HepG2 (cell line): Measurements from ENCODE around the gene FAM20A. TPM values are rescaled to one million over a fixed set of nuclear protein-coding genes. Genes with fewer than 3 reads are reported as not detected.
A peak's percentile ranks its signal among the peaks of the same experiment; 100 is the strongest.

Experiments used
- ATAC-seq: fragments of 200-7000 bp; cut with Tn5 transposase; 3 replicates; pipeline ENCODE4 v1.9.1; 2020; ENCODE audit warnings: mild to moderate bottlenecking, moderate library complexity
- BruUV-seq: library from RNA; stranded (reverse); fragments of 400-500 nt; replicated peaks from 2 replicates; lab custom pipeline; 2021; lab: Mats Ljungman, UMichigan
- CTCF ChIA-PET: fragments of 300-600 bp; formaldehyde crosslinking; extraction: SDS; loops from one replicate; lab custom pipeline; 2021; ENCODE audit warnings: low total read pairs, inconsistent platforms, low intra/inter-chr PET ratio; lab: Yijun Ruan, JAX
- POLR2A ChIA-PET: fragments of 350-600 bp; sonication (Branson Sonifier 250); formaldehyde crosslinking; loops from one replicate; lab custom pipeline; 2020; ENCODE audit warnings: antibody characterized with exemption, inconsistent platforms; lab: Yijun Ruan, JAX
- DNase-seq: peaks from one replicate; pipeline ENCODE4 v3.0.0-alpha.2; 2015; ENCODE audit warnings: low spot score
- FAIRE-seq: peaks from 3 replicates; lab custom pipeline; 2011; peaks lifted over from hg19 to GRCh38; lab: Jason Lieb, UNC
- H2AFZ ChIP-seq: one replicate; pipeline ENCODE4 v1.6.1; 2011; ENCODE audit warnings: low read length, inconsistent platforms
- H3K27ac ChIP-seq: fragments of 300-600 bp; 3 replicates; pipeline ENCODE4 v1.8.0; 2011; ENCODE audit warnings: mixed run types, mild to moderate bottlenecking, mixed read lengths, low read length, inconsistent platforms; ENCODE audit not compliant: insufficient read depth; ENCODE audit errors: extremely low read length
- H3K27me3 ChIP-seq, 2 experiments: fragments of 200-600 bp in 1 of 2; 2 replicates in 1 of 2; 3 replicates in 1 of 2; pipeline versions ENCODE4 v1.6.0 to v1.8.0; 2011; ENCODE audit warnings: low read length in 2 of 2, mild to moderate bottlenecking in 2 of 2, moderate library complexity in 2 of 2, inconsistent platforms in 1 of 2; ENCODE audit not compliant: insufficient read depth in 2 of 2, control insufficient read depth in 1 of 2
- H3K36me3 ChIP-seq, 2 experiments: fragments of 200-600 bp in 1 of 2; replicated peaks in 1 of 2; 2 replicates in 1 of 2; 3 replicates in 1 of 2; pipeline versions ENCODE4 v1.5.1 to v1.8.0; 2011; ENCODE audit warnings: low read length in 2 of 2, inconsistent platforms in 1 of 2; ENCODE audit not compliant: insufficient read depth in 2 of 2, control insufficient read depth in 1 of 2
- H3K4me1 ChIP-seq: 2 replicates; pipeline ENCODE4 v1.5.1; 2012; ENCODE audit warnings: low read length, inconsistent platforms; ENCODE audit not compliant: insufficient read depth
- H3K4me2 ChIP-seq: 2 replicates; pipeline ENCODE4 v1.6.0; 2011; ENCODE audit warnings: low read depth, low read length, inconsistent platforms
- H3K4me3 ChIP-seq, 3 experiments: fragments of 200-600 bp in 1 of 3; sonication (generic), shearing (Covaris generic) in 1 of 3; replicated peaks in 1 of 3; 2 replicates each; pipeline ENCODE4 v1.5.1; 2011 to 2016; ENCODE audit warnings: low read length in 3 of 3, inconsistent platforms in 2 of 3, low read depth in 2 of 3, mild to moderate bottlenecking in 2 of 3, control low read depth in 1 of 3, mixed read lengths in 1 of 3; ENCODE audit not compliant: insufficient read depth in 1 of 3
- H3K79me2 ChIP-seq: one replicate; pipeline ENCODE4 v1.6.1; 2011; ENCODE audit warnings: low read length, inconsistent platforms; ENCODE audit not compliant: insufficient read depth
- H3K9ac ChIP-seq: 2 replicates; pipeline ENCODE4 v1.6.0; 2011; ENCODE audit warnings: mild to moderate bottlenecking, low read depth, low read length, inconsistent platforms; ENCODE audit not compliant: insufficient read depth
- H3K9me3 ChIP-seq: 2 replicates; pipeline ENCODE4 v1.5.1; 2012; ENCODE audit warnings: mild to moderate bottlenecking, low read length
- H4K20me1 ChIP-seq: 2 replicates; pipeline ENCODE4 v1.6.0; 2011; ENCODE audit warnings: inconsistent platforms, mild to moderate bottlenecking, low read length, moderate library complexity; ENCODE audit not compliant: insufficient read depth
- CREB1 ChIP-seq, 2 experiments: fragments of 450-650 bp in 1 of 2; IDR thresholded peaks; 2 replicates each; pipeline ENCODE4 v1.6.1; 2016 to 2017; ENCODE audit warnings: control low read depth in 1 of 2, mild to moderate bottlenecking in 1 of 2, missing compliant biosample characterization in 1 of 2, missing genetic modification characterization in 1 of 2
- ELF3 ChIP-seq: IDR thresholded peaks from 2 replicates; pipeline ENCODE4 v1.6.1; 2016; ENCODE audit warnings: missing genetic modification reagents, missing compliant biosample characterization
- FOSL1 ChIP-seq: sonication (generic); formaldehyde crosslinking; IDR thresholded peaks from 2 replicates; pipeline ENCODE4 v1.9.0; 2021; ENCODE audit warnings: missing genetic modification reagents, borderline replicate concordance
- ISL2 ChIP-seq: sonication (generic); formaldehyde crosslinking; IDR thresholded peaks from 2 replicates; pipeline ENCODE4 v1.5.0; 2020; ENCODE audit warnings: missing genetic modification reagents
- RBM22 ChIP-seq: fragments of 200-400 bp; formaldehyde crosslinking; optimal IDR thresholded peaks from 2 replicates; pipeline ENCODE3; 2017; ENCODE audit warnings: mild to moderate bottlenecking, low read length, moderate library complexity
- TBP ChIP-seq: sonication (generic); formaldehyde crosslinking; IDR thresholded peaks from 2 replicates; pipeline ENCODE4 v1.5.0; 2020; ENCODE audit warnings: missing genetic modification reagents
- ZFP82 ChIP-seq: sonication (generic); formaldehyde crosslinking; IDR thresholded peaks from 2 replicates; pipeline ENCODE4 v1.5.1; 2020; ENCODE audit warnings: mild to moderate bottlenecking, missing genetic modification reagents, borderline replicate concordance
- ZNF543 ChIP-seq: sonication (generic); formaldehyde crosslinking; IDR thresholded peaks from 2 replicates; pipeline ENCODE4 v1.4.0; 2020; ENCODE audit warnings: mild to moderate bottlenecking, missing genetic modification reagents
- WGBS: methylation state at CpG from one replicate; pipeline ENCODE4 v1.1.6; 2017; ENCODE audit warnings: low lambda C conversion rate; 5-methylcytosine and 5-hydroxymethylcytosine counted together
- in situ Hi-C: cut with HindIII; loops from 2 replicates; pipeline ENCODE4 v1.10.0; 2017; ENCODE audit warnings: low pct_unique_long_range_greater_than_20kb; ENCODE audit not compliant: extremely low pct_ligation_motif_present
- intact Hi-C: fragments of 100-400 bp; cut with micrococcal nuclease; formaldehyde crosslinking; loops from one replicate; pipeline ENCODE4 v1.10.0; 2022; ENCODE audit not compliant: unreplicated experiment
- polyA plus RNA-seq, 8 experiments: library from polyadenylated mRNA; depleted of rRNA in 3 of 8; stranded (reverse) in 7 of 8; unstranded in 1 of 8; fragments of >200 nt; fragmentation: Illumina TruSeq in 4 of 8; extraction: Trizol in 4 of 8; gene quantifications; 2 replicates each; pipeline versions ENCODE4 v1.2.1 to v1.2.3, GENCODE V29; 2011 to 2016; ENCODE audit warnings: low read depth in 4 of 8, missing spikeins in 1 of 8, mixed read lengths in 1 of 8; ENCODE audit not compliant: insufficient read depth in 1 of 8
- total RNA-seq, 5 experiments: library from RNA; depleted of rRNA; stranded (reverse); fragments of >200 nt; fragmentation: Illumina TruSeq; extraction: Trizol; gene quantifications; 2 replicates each; pipeline ENCODE4 v1.2.3, GENCODE V29; 2016; ENCODE audit warnings: low read depth in 1 of 5
- TF ChIP-seq, protein P1 (sequence below): sonication (generic); formaldehyde crosslinking; IDR thresholded peaks from 2 replicates; pipeline ENCODE4 v1.4.0; 2020; ENCODE audit warnings: missing genetic modification reagents, borderline replicate concordance
- TF ChIP-seq, protein P2 (sequence below): sonication (generic); formaldehyde crosslinking; IDR thresholded peaks from 2 replicates; pipeline ENCODE4 v1.8.1; 2023; ENCODE audit warnings: missing genetic modification reagents, inconsistent platforms, borderline replicate concordance

Gene FAM20A
- total and polyA plus RNA-seq, 2 of the 13 experiments (the other 11 are each of a cell fraction or from before 2014, with no cell fraction given) = 9.3 to 20.7 TPM

DNA sequence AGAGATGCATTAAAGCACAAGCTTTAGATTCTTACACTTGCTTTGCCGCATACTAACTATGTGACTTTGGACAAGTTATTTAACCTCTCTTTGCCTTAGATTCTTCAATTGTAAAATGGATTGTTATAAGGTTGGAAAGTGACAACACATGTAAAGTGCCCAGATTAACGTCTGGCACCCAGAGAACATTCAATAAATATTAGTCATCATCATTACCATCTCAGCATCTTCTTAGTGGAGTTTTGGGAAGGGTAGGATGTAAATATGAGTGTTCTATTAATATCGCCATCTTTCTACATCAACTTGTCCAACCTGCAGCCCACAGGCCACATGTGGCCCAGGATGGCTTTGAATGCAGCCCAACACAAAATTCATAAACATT lies 27.4 kb upstream of the FAM20A start (continued):
- TF ChIP-seq, protein P1, sequence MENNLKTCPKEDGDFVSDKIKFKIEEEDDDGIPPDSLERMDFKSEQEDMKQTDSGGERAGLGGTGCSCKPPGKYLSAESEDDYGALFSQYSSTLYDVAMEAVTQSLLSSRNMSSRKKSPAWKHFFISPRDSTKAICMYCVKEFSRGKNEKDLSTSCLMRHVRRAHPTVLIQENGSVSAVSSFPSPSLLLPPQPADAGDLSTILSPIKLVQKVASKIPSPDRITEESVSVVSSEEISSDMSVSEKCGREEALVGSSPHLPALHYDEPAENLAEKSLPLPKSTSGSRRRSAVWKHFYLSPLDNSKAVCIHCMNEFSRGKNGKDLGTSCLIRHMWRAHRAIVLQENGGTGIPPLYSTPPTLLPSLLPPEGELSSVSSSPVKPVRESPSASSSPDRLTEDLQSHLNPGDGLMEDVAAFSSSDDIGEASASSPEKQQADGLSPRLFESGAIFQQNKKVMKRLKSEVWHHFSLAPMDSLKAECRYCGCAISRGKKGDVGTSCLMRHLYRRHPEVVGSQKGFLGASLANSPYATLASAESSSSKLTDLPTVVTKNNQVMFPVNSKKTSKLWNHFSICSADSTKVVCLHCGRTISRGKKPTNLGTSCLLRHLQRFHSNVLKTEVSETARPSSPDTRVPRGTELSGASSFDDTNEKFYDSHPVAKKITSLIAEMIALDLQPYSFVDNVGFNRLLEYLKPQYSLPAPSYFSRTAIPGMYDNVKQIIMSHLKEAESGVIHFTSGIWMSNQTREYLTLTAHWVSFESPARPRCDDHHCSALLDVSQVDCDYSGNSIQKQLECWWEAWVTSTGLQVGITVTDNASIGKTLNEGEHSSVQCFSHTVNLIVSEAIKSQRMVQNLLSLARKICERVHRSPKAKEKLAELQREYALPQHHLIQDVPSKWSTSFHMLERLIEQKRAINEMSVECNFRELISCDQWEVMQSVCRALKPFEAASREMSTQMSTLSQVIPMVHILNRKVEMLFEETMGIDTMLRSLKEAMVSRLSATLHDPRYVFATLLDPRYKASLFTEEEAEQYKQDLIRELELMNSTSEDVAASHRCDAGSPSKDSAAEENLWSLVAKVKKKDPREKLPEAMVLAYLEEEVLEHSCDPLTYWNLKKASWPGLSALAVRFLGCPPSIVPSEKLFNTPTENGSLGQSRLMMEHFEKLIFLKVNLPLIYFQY (CRISPR knock-in tag) = no peak
- TF ChIP-seq CREB1 (IDR thresholded peaks at IDR 0.05) (no peak), CREB1 (CRISPR knock-in tag; IDR thresholded peaks at IDR 0.05) (no peak), FOSL1 (CRISPR knock-in tag) (no peak), TBP (CRISPR knock-in tag) (no peak), RBM22 (no peak)

DNA sequence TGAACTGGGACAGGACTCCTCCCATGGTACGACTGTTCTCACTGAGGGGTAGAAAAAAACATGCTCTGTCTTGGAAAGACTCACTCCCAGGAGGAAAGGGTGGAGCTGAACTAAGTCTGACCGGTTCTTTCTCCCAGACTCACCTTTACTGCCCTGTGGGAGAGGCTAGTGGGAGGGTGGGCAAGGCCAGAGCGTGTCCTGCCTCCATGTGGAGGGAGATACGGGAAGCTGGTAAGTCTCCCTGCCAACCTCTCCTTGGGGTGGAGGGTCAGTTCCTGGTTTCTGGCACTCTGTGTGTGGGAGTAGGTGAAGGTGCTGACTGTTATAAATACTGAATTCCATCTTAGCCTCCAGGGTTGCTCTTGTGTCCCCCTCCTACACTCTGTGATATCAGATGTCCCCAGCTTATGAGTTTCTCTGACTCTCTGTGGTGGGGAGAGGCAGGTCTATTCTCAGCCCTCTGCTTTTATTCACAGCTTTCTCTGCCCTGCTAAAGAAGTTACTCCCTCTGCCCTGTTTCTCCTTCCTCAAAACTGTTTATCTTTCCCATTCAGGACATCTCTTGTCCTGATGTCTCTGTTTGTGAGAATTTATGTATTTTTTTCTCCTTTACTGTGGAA lies 26.9 kb upstream of the FAM20A start:
- 21% methylated on average over 4 of the region's 4 CpGs for WGBS

More for the DNA sequence above, 26.9 kb upstream of the FAM20A start:
- TF ChIP-seq, protein P2, sequence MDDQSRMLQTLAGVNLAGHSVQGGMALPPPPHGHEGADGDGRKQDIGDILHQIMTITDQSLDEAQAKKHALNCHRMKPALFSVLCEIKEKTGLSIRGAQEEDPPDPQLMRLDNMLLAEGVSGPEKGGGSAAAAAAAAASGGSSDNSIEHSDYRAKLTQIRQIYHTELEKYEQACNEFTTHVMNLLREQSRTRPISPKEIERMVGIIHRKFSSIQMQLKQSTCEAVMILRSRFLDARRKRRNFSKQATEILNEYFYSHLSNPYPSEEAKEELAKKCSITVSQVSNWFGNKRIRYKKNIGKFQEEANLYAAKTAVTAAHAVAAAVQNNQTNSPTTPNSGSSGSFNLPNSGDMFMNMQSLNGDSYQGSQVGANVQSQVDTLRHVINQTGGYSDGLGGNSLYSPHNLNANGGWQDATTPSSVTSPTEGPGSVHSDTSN (CRISPR knock-in tag) = no peak
- no peak for TF ChIP-seq ISL2
- no peak for TF ChIP-seq ELF3 (CRISPR knock-in tag)
- TF ChIP-seq ZNF543 = no peak
- no peak for TF ChIP-seq ZFP82
- TF ChIP-seq, all 625 proteins: peak for 0
- no peaks in the 10 kb centered on the region for H3K36me3 ChIP-seq
- no peaks in the 10 kb centered on the region for H3K4me1 ChIP-seq
- no peak overlapping the region for H3K9ac ChIP-seq
- ATAC-seq (peak; percentile 54), DNase-seq (no peak), FAIRE-seq (no peak)
- no peaks in the 10 kb centered on the region for H3K79me2 ChIP-seq
- H3K4me2 ChIP-seq = no peak overlapping the region
- in situ Hi-C loops = no loop called here
- CTCF ChIA-PET = no interaction called here
- H4K20me1 ChIP-seq = no peaks in the 10 kb centered on the region; the same call in 1 of the 2 replicates
- H3K27ac ChIP-seq = no peak overlapping the region
- no TSS peak for BruUV-seq
- H2AFZ ChIP-seq = no peak overlapping the region
- intact Hi-C loops = no loop called here
- H3K9me3 ChIP-seq = no peaks in the 10 kb centered on the region
- peaks cover 0 to 4% of the 10 kb centered on the region in 2 experiments; a peak in 2 of 5 replicates for H3K27me3 ChIP-seq
- H3K4me3 ChIP-seq = no peak overlapping the region
- POLR2A ChIA-PET = interaction anchor here (1.1 kb wide), 1 partner anchor 30 kb away, joined by 3 read pairs; no protein-coding TSS in a partner anchor
